Fibroblast of skin of back (primary cell): ENCODE data around the gene RPUSD3.

Experiments
- DNase-seq: peaks from one replicate; pipeline ENCODE4 v3.0.0-alpha.2; 2013

The RPUSD3 gene

GRCh38 chr3:9803494-9803893, 40.3 kb downstream of the RPUSD3 start:
- DNase-seq, result no peak

DNA sequence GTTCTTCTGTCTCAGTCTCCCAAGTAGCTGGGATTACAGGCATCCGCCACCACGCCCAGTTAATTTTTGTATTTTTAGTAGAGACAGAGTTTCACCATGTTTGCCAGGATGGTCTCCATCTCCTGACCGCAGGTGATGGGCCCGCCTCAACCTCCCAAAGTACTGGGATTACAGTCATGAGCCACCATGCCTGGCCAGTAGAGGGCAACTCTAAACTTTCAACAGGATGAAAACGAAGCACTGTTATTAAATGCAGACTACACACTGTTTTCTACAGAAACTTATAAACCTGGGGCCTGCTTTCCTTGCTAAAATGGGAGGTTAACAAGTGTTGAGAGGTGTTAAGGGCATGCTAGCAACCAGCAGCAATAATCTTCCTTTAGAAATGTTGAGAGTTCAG, 43.3 kb downstream of the RPUSD3 start:
- DNase-seq, result no peak

DNA sequence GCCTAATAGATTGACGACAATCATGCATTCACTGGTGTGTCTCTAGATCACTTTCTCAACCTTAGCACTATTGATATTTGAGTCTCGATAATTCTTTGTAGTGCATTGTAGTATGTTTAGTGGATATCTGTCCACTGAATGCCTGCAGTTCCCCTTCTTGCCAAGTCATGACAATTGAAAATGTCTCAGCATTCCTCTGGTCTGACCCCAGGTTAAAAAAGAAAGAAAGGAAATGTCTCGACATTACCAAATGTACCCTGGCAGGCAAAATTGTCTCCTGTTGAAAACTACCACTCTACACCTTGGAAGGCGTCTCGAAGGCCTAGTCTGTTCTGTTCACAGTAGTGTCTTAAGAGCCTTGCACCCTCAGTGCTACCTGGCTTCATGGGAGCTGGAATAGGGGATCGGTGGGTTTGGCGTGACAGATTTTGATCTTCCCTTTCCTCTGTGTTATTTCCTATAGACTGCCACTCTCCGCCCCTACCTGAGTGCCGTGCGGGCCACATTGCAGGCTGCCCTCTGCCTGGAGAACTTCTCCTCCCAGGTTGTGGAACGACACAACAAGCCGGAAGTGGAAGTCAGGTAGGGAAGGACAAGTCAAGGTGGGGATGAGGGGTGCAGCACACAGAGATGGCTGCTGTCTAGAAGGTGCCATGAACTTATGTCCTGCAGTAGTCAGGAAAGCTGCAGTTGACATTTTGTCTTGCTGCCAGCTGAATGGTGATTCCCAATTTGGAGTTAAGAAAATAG, 46.4 kb downstream of the RPUSD3 start:
- DNase-seq, result no peak

GRCh38 chr3:9795207-9795606, 48.6 kb downstream of the RPUSD3 start:
- no peak for DNase-seq

DNA sequence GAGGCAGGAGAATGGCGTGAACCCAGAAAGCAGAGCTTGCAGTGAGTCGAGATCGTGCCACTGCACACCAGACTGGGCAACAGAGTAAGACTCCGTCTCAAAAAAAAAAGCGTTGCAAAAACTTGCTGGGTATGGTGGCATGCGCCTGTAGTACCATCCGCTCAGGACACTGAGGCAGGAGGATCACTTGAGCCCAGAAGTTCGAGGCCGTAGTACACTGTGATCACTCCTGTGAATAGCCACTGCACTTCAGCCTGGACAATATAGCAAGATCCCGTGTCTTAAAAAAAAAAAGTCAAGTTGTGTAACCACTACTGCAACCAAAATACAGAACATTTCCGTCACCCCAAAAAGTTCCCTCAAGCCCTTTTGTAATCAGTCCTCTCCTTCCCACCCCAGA, 49.4 kb downstream of the RPUSD3 start:
- DNase-seq, result no peak

- peak; percentile 56 for DNase-seq
Observed at GRCh38 chr3:9793161-9793781, 50.5 kb downstream of the RPUSD3 start.

DNA sequence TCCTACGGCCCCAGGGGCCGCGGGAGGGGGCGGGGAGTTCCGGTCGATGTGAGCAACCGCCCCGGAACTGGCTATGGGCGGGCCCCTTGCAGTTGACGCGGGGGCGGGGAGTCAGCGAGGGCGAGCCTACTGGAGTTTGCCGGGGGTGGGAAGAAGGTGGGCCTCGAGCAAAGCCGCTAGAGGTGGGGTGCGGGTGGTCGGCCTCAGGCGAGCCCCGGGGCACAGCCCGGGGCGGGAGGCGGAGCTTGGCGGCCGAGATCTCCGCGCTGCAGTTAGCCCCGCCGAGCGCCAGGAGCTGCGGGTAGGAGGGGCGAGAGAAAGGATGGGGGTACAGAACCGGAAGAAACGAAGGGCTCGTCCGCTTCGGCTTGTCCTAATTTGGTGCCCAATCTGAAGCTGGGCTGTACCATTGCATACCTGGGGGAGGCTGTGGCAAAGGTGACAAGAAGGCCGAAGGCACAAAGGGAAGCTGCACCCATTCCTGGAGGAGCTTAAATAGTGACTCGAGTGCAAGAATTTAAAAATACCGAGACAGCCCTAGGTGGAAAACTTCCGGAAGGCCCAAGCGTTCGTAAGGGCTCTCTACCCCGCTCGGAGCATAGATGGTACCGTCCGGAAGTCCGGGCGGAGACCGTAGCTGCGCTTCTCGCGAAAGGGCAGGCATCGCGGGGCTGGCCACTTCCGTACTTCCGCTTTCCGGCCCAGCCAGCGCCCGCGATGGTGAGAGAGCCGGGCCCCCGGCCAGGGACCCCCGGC, 51.2 kb downstream of the RPUSD3 start, which contains the start of the genes ARPC4 and TADA3:
TSS of gene ARPC4 (plus strand) at position 678 of the 756 bp plus-strand sequence. CDS start at position 718, 40 bp downstream.
TSS of gene TADA3 (minus strand) at position 69 of the 756 bp plus-strand sequence. CDS start 1,007 bp downstream, outside the sequence.
- DNase-seq, result peak; percentile 96

GRCh38 chr3:9791790-9792404, 51.9 kb downstream of the RPUSD3 start:
- no peak for DNase-seq

DNA sequence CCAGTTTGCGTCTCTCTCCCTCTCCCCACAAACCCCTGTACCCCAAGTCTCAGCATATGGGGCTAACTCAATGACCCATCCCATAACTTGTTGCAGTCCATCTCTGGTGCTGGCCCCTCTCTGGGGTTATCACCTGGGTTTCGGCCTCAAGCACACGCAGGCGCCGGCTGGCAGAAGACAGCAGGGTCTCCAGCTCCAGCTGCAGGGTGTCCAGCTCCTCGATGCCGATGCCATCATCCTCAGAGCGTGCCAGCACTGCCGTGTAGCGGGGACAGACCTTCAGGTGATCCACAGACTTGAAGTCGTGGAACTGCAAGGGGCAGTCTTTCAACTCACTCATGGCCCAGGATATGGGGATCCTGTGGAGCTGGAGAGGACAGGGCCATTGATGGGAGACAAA, 52.7 kb downstream of the RPUSD3 start:
- DNase-seq, result no peak
